NT2/D1 (cell line): ENCODE measurements around the gene CLEC2A.

Experiments used
- DNase-seq: peaks from one replicate; pipeline ENCODE4 v3.0.0-alpha.2; 2011; ENCODE audit warnings: low read depth, low spot score
- H3K27me3 ChIP-seq: 2 replicates; pipeline ENCODE4 v1.6.0; 2011; ENCODE audit warnings: mild to moderate bottlenecking; ENCODE audit not compliant: insufficient read length, insufficient read depth
- H3K36me3 ChIP-seq: 2 replicates; pipeline ENCODE4 v1.6.1; 2011; ENCODE audit warnings: mild to moderate bottlenecking, low read length, mixed read lengths; ENCODE audit not compliant: insufficient read depth, insufficient read length
- H3K4me1 ChIP-seq: 2 replicates; pipeline ENCODE4 v1.5.1; 2011; ENCODE audit not compliant: insufficient read depth, insufficient read length
- H3K4me3 ChIP-seq: 2 replicates; pipeline ENCODE4 v1.5.1; 2011; ENCODE audit warnings: low read depth; ENCODE audit not compliant: insufficient read length
- H3K9ac ChIP-seq: 2 replicates; pipeline ENCODE4 v1.6.0; 2011; ENCODE audit warnings: low read depth; ENCODE audit not compliant: insufficient read length
- H3K9me3 ChIP-seq: 2 replicates; pipeline ENCODE4 v1.5.1; 2011; ENCODE audit warnings: mild to moderate bottlenecking, low read length; ENCODE audit not compliant: insufficient read depth
- SUZ12 ChIP-seq: IDR thresholded peaks from 2 replicates; pipeline ENCODE4 v1.6.1; 2011; ENCODE audit not compliant: insufficient read length, insufficient read depth; ENCODE audit errors: extremely low read depth
- YY1 ChIP-seq: IDR thresholded peaks from 2 replicates; pipeline ENCODE4 v1.6.1; 2011; ENCODE audit not compliant: insufficient read length, insufficient read depth
- ZNF274 ChIP-seq: IDR thresholded peaks from 2 replicates; pipeline ENCODE4 v1.6.1; 2011; ENCODE audit warnings: mild to moderate bottlenecking, low read depth, low read length

Gene CLEC2A

DNA sequence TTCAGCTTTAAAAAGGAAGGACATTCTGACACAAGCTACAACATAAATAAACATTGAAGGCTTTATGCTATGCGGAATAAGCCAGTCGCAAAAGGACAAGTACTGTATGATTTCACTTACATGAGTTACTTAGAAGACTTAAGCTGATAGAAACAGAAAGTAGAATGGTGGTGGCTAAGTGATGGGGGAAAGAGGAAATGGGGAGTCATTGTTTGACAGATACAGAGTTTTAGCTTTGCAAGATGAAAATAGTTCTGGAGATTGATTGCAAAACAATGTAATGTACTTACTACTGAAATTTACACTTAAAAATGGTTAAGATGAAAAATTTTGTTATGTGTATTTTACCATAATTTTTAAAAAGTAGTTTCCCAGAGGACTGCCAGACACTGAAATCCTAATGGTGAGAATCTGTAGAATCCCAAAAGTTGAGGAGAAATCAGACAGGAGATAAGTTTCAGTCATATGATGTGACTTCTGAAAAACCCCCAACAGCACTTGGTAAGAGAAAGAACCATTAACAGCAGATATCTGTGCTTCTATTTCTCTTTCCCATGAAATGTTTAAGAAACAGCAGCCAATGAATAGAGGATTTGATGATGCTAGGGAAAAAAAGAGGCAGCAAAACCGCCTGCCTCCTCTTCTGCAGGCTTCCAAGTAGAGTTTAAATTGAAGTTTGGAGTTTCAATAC lies 16.6 kb upstream of the CLEC2A start:
- H3K4me3 ChIP-seq = no peak overlapping the region
- H3K9me3 ChIP-seq = no peaks in the 10 kb centered on the region; the same call in 1 of the 2 replicates
- H3K36me3 ChIP-seq = no peaks in the 10 kb centered on the region
- H3K9ac ChIP-seq = no peak overlapping the region
- no peaks in the 10 kb centered on the region for H3K27me3 ChIP-seq
- DNase-seq = no peak
- no peaks in the 10 kb centered on the region for H3K4me1 ChIP-seq
- TF ChIP-seq ZNF274 (no peak), YY1 (no peak), SUZ12 (no peak)

DNA sequence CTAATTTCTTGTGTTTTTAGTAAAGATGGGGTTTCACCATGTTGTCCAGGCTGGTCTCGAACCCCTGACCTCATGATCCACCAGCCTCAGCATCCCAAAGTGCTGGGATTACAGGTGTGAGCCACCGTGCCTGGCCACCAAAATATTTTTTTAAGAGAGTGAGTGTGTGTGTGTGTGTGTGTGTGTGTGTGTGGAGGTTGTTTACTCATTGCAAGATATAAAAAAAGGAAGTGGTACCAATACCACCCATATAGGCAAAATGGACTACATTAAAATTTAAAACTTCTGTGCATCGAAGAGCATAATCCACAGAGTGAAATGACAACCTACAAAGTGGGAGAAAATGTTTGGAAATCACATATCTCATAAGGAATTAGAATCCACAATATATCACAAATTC lies 15.5 kb upstream of the CLEC2A start:
- no peak overlapping the region for H3K4me3 ChIP-seq
- TF ChIP-seq YY1 (no peak), SUZ12 (no peak), ZNF274 (no peak)
- H3K9me3 ChIP-seq = no peaks in the 10 kb centered on the region; the same call in 1 of the 2 replicates
- no peak for DNase-seq
- no peaks in the 10 kb centered on the region for H3K27me3 ChIP-seq
- H3K9ac ChIP-seq = no peak overlapping the region
- H3K36me3 ChIP-seq = no peaks in the 10 kb centered on the region
- H3K4me1 ChIP-seq = no peaks in the 10 kb centered on the region

DNA sequence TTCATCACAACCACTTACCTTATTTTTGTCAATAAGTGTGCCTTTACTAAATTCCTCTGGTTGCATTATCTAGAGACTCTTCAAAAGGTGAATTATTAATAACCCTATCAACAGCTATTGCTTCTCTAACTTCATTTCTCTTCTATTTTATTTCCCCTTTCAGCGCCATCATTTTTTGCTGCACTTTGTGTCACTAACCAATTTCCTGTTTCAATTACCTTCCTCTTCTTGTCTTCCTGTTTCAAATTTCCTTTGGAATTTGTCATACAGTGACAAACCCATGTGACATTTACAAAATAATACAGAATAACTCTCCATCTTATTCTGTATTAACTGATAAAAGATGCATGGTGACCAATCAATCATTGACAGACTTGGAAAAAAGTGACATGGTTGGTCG lies 12.2 kb upstream of the CLEC2A start:
- Histone ChIP-seq H3K4me1 (no peaks in the 10 kb centered on the region), H3K27me3 (no peaks in the 10 kb centered on the region), H3K9me3 (no peaks in the 10 kb centered on the region; the same call in 1 of the 2 replicates), H3K4me3 (no peak overlapping the region), H3K9ac (no peak overlapping the region), H3K36me3 (no peaks in the 10 kb centered on the region)
- TF ChIP-seq ZNF274 (no peak), YY1 (no peak), SUZ12 (no peak)
- no peak for DNase-seq

DNA sequence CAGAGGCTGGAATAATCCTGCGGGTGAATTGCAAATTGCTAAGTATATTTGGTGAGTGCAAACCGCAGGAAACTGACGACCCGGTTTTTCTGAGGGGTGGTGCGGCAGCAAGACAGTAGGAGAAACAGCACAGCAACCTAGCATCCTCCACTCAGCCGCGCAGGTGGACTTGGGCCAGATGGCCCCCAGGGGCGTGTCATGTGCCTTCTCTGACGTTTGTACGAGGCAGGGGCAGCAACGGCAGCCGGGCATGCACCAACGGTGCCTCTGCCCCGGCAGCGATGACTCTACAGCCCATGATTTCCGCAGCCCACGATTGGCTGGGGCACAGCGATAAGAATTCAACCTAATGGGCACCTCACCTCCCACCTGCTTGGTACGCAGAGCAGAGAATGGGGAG lies 11.1 kb upstream of the CLEC2A start:
- H3K36me3 ChIP-seq = no peaks in the 10 kb centered on the region
- no peak for DNase-seq
- no peaks in the 10 kb centered on the region for H3K4me1 ChIP-seq
- H3K4me3 ChIP-seq = no peak overlapping the region
- H3K27me3 ChIP-seq = no peaks in the 10 kb centered on the region
- H3K9me3 ChIP-seq = no peaks in the 10 kb centered on the region; the same call in 1 of the 2 replicates
- H3K9ac ChIP-seq = no peak overlapping the region
- TF ChIP-seq YY1 (no peak), ZNF274 (no peak)

DNA sequence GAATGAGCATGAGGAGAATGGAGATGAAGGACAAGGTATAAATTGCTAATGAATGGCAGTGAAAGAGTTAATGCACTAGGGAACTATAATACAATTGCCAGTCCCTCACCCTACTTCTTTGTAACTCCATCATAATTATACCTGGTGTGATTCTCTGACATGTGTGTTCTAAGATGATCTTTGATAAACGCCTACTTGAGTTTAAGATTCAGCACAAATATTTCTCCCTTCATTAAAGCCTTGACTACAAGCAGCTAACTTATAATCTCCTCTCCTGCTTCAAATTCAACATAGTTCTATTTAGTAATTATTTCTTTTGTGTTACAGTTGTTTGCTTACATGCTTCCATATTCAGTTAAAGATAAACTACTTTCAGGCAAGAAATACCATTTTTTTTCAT lies 9.7 kb upstream of the CLEC2A start:
- H3K9me3 ChIP-seq = no peaks in the 10 kb centered on the region; the same call in 1 of the 2 replicates
- no peaks in the 10 kb centered on the region for H3K4me1 ChIP-seq
- H3K9ac ChIP-seq = no peak overlapping the region
- no peaks in the 10 kb centered on the region for H3K36me3 ChIP-seq
- no peaks in the 10 kb centered on the region for H3K27me3 ChIP-seq
- DNase-seq = no peak
- TF ChIP-seq YY1 (no peak), ZNF274 (no peak), SUZ12 (no peak)
- H3K4me3 ChIP-seq = no peak overlapping the region

DNA sequence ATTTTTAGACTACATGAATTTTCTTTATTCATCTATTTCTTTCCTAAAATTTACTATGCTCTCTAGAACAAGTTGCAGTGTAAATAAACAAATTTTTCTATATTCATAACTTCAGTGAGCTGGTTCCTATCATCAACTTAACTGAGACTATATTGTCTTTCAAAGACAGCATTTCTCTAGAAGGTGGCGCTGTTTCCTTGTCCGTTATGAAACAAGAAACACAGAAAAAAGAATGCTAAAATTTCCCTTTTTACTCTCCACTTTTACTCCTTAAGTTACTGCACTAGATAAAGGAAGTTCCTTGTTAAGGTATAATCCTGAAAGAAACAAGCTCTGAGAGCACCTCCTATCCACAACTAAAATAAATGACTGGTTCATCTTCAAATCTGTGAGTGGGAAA lies 8.2 kb upstream of the CLEC2A start:
- Histone ChIP-seq H3K9me3 (no peaks in the 10 kb centered on the region), H3K4me3 (no peak overlapping the region), H3K36me3 (no peaks in the 10 kb centered on the region), H3K9ac (no peak overlapping the region), H3K27me3 (no peaks in the 10 kb centered on the region), H3K4me1 (no peaks in the 10 kb centered on the region)
- TF ChIP-seq YY1 (no peak), SUZ12 (no peak), ZNF274 (no peak)
- peak; percentile 16 for DNase-seq

DNA sequence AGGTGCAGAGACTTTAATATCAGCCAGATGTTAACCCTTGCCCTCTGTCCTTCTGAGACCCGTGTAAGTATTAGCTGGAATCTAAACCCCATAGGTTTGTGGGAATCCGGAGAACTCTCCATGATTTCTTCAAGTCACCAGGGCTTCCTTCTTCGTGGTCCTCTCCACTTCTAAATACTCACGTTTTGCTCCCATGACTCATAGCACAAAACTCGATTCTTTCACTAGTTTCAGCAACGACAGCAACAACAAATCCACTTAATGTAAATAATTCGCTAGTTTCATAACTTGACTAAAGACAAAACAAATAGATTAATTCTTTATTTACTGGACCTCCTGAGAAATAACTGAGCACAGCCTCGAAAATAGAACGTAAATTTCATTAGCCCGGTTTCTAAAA lies 4.4 kb upstream of the CLEC2A start:
- TF ChIP-seq YY1 = no peak
- no peak for TF ChIP-seq ZNF274
- TF ChIP-seq SUZ12 = no peak
- Histone ChIP-seq H3K4me3 (no peak overlapping the region), H3K9ac (no peak overlapping the region), H3K27me3 (no peaks in the 10 kb centered on the region), H3K4me1 (no peaks in the 10 kb centered on the region), H3K36me3 (no peaks in the 10 kb centered on the region), H3K9me3 (no peaks in the 10 kb centered on the region)
- no peak for DNase-seq

DNA sequence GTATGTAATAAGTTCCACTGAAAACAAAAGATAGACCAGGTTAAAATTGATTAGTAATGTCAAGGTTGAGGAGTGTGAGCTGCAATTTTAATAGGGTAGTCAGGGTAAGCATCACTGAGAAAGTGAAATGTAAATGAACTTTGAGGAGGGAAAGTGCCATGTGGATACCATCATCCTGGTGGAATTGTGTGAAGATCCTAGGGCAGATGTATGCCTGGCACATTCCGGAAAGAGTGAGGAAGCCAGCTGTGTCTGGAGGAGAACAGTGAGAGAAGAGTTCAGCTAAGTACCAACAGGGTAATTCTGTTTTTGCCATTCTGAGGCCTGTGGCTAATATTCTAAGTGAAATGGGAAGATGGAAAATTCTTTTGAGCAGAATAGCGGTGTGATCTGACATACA lies 2.9 kb upstream of the CLEC2A start:
- H3K9me3 ChIP-seq = no peaks in the 10 kb centered on the region
- DNase-seq = no peak
- H3K36me3 ChIP-seq = no peaks in the 10 kb centered on the region
- no peak overlapping the region for H3K9ac ChIP-seq
- no peaks in the 10 kb centered on the region for H3K27me3 ChIP-seq
- TF ChIP-seq ZNF274 = no peak
- TF ChIP-seq YY1 = no peak
- no peak for TF ChIP-seq SUZ12
- H3K4me1 ChIP-seq = no peaks in the 10 kb centered on the region
- H3K4me3 ChIP-seq = no peak overlapping the region
